ENCODE measurements around the gene USHBP1. TPM values are rescaled to one million over a fixed set of nuclear protein-coding genes. Genes with fewer than 3 reads are reported as not detected.

The USHBP1 gene
- total RNA-seq, 1 experiment from 2014 or later: 6.4 TPM

- H3K4me2 ChIP-seq (ENCODE audit: insufficient read depth, insufficient read length, low read length): no peak overlapping the region
- H3K4ac ChIP-seq (ENCODE audit: low read depth, low read length): no peak overlapping the region
- H2BK120ac ChIP-seq (ENCODE audit: low read depth, low read length, poor library complexity, severe bottlenecking): no peak overlapping the region
- no peak for DNase-seq
- H2BK12ac ChIP-seq (ENCODE audit: insufficient read length, low read depth, low read length): no peak overlapping the region
- no CpG with 5 or more reads among the region's 10 CpGs for WGBS (ENCODE audit: extremely low coverage, insufficient read length, low lambda C conversion rate)
- H2AK5ac ChIP-seq (ENCODE audit: insufficient read length, low read length): no peak overlapping the region
- H4K5ac ChIP-seq (ENCODE audit: insufficient read length, low read depth, low read length): no peak overlapping the region
- no peaks in the 10 kb centered on the region; a peak in 2 of 4 replicates for H3K4me1 Mint-ChIP-seq
- H3K27ac ChIP-seq (ENCODE audit: insufficient read length, low read depth, low read length): no peak overlapping the region
- no peak overlapping the region for H4K8ac ChIP-seq (replicated peaks; ENCODE audit: insufficient read length, low read depth, low read length)
- H3K9me3 Mint-ChIP-seq: no peaks in the 10 kb centered on the region
- 0 out of 5 replicates have a peak overlapping the region, but pooled peaks of 1 of the 2 experiments have one; percentile 2 for H3K4me3 Mint-ChIP-seq
- no peaks in the 10 kb centered on the region for H3K27me3 Mint-ChIP-seq (ENCODE audit: low read depth)
- H3T11ph ChIP-seq (ENCODE audit: low read length): no peak overlapping the region
- H3K18ac ChIP-seq (ENCODE audit: insufficient read length, low read depth, low read length): no peak overlapping the region
- H3K36me3 Mint-ChIP-seq (ENCODE audit: insufficient read depth in 1 of 3, low read depth in 3 of 3): peaks cover 0 to 22% (median 2%) of the 10 kb centered on the region in 3 experiments; a peak in 4 of 7 replicates
- no peak overlapping the region for H2BK20ac ChIP-seq (ENCODE audit: low read depth, low read length, poor library complexity, severe bottlenecking)
- H3K9ac ChIP-seq (ENCODE audit: extremely low read depth, insufficient read length, low read length): no peak overlapping the region
- H4K91ac ChIP-seq (ENCODE audit: insufficient read length, low read depth, low read length): no peak overlapping the region
- no peak overlapping the region for H3K23ac ChIP-seq (ENCODE audit: insufficient read length, low read depth, low read length)
- H3K79me1 ChIP-seq (ENCODE audit: insufficient read depth, low read depth, low read length, poor library complexity, severe bottlenecking): no peaks in the 10 kb centered on the region
- H3K27me3 ChIP-seq (ENCODE audit: insufficient read depth, low read length): no peaks in the 10 kb centered on the region
- TF ChIP-seq CTCF (conservative IDR thresholded peaks at IDR 0.05): no peak
- H2BK15ac ChIP-seq (ENCODE audit: low read depth, low read length): no peak overlapping the region
- no peak overlapping the region for H2BK5ac ChIP-seq (ENCODE audit: insufficient read length, low read length)
- no peaks in the 10 kb centered on the region for H3K79me2 ChIP-seq (ENCODE audit: insufficient read depth, low read length)
- H3K23me2 ChIP-seq (ENCODE audit: insufficient read length, low read depth, low read length, poor library complexity, severe bottlenecking): no peaks in the 10 kb centered on the region
- peaks cover 9% of the 10 kb centered on the region for H3K9me3 ChIP-seq (ENCODE audit: control insufficient read depth, low read depth, low read length)
- H3K56ac ChIP-seq (ENCODE audit: insufficient read length, low read depth, low read length): no peak overlapping the region
- H4K20me1 ChIP-seq (ENCODE audit: control insufficient read depth, insufficient read depth, insufficient read length): no peaks in the 10 kb centered on the region
- no peak overlapping the region for H2AFZ ChIP-seq (ENCODE audit: low read length)
- no peak overlapping the region for H3K14ac ChIP-seq (ENCODE audit: insufficient read depth, low read length)
- no peaks in the 10 kb centered on the region for H3K4me1 ChIP-seq (ENCODE audit: insufficient read depth, low read length)
- H3K27ac Mint-ChIP-seq: no peak overlapping the region
Measured at GRCh38 chr19:17254636-17255035, 9.9 kb downstream of the USHBP1 start.

Measured in H9 (cell line).